HepG2 (cell line): ENCODE measurements around the gene SHROOM1. TPM values are rescaled to one million over a fixed set of nuclear protein-coding genes. Genes with fewer than 3 reads are reported as not detected.

ENCODE experiments used
- EZH2 ChIP-seq: conservative IDR thresholded peaks from 2 replicates; pipeline ENCODE4 v1.6.1; 2012; ENCODE audit warnings: mild to moderate bottlenecking, low read depth, low read length, moderate library complexity
- HDAC1 ChIP-seq: sonication (generic); formaldehyde crosslinking; IDR thresholded peaks from 2 replicates; pipeline ENCODE4 v1.5.1; 2020; ENCODE audit warnings: mild to moderate bottlenecking, missing genetic modification reagents
- HNRNPL ChIP-seq: fragments of 200-400 bp; formaldehyde crosslinking; IDR thresholded peaks from 2 replicates; pipeline ENCODE4 v1.6.1; 2017; ENCODE audit warnings: mild to moderate bottlenecking, low read depth, low read length
- JARID2 ChIP-seq: sonication (generic); formaldehyde crosslinking; IDR thresholded peaks from 2 replicates; pipeline ENCODE4 v1.8.1; 2023; ENCODE audit warnings: missing genetic modification reagents, inconsistent platforms; ENCODE audit not compliant: insufficient replicate concordance
- KAT2B ChIP-seq: fragments of 150-350 bp; IDR thresholded peaks from 2 replicates; pipeline ENCODE4 v1.6.1; 2014; ENCODE audit warnings: low read depth, low read length, borderline replicate concordance
- KDM1A ChIP-seq: IDR thresholded peaks from 2 replicates; pipeline ENCODE4 v1.6.1; 2016; ENCODE audit warnings: missing compliant biosample characterization
- MATR3 ChIP-seq: sonication (generic); formaldehyde crosslinking; IDR thresholded peaks from 2 replicates; pipeline ENCODE4 v1.4.0; 2020; ENCODE audit warnings: missing genetic modification reagents
- MAX ChIP-seq: IDR thresholded peaks from 2 replicates; pipeline ENCODE4 v1.6.1; 2012; ENCODE audit warnings: inconsistent platforms
- NCOA5 ChIP-seq: sonication (generic); formaldehyde crosslinking; IDR thresholded peaks from 2 replicates; pipeline ENCODE4 v1.4.0; 2020; ENCODE audit warnings: missing genetic modification reagents
- PBX3 ChIP-seq: sonication (generic); formaldehyde crosslinking; IDR thresholded peaks from 2 replicates; pipeline ENCODE4 v1.8.1; 2023; ENCODE audit warnings: missing genetic modification reagents, inconsistent platforms, borderline replicate concordance
- SALL1 ChIP-seq: sonication (generic); formaldehyde crosslinking; IDR thresholded peaks from 2 replicates; pipeline ENCODE4 v1.8.0; 2022; ENCODE audit warnings: mild to moderate bottlenecking, missing genetic modification reagents
- SNAPC5 ChIP-seq: sonication (generic); formaldehyde crosslinking; IDR thresholded peaks from 2 replicates; pipeline ENCODE4 v1.8.1; 2023; ENCODE audit warnings: mild to moderate bottlenecking, missing genetic modification reagents, borderline replicate concordance
- TCF7L2 ChIP-seq: IDR thresholded peaks from 2 replicates; pipeline ENCODE4 v1.6.1; 2011; ENCODE audit warnings: mild to moderate bottlenecking, low read depth, low read length, moderate library complexity
- TFAP4 ChIP-seq: sonication (generic); IDR thresholded peaks from 2 replicates; pipeline ENCODE4 v1.6.1; 2016; ENCODE audit warnings: low read depth, borderline replicate concordance
- TP53 ChIP-seq: sonication (generic); formaldehyde crosslinking; conservative IDR thresholded peaks from 2 replicates; pipeline ENCODE4 v1.4.0; 2020; ENCODE audit warnings: missing genetic modification reagents
- ZBTB49 ChIP-seq: sonication (generic); formaldehyde crosslinking; IDR thresholded peaks from 2 replicates; pipeline ENCODE4 v1.4.0; 2020; ENCODE audit warnings: missing genetic modification reagents, borderline replicate concordance
- ZFP41 ChIP-seq: sonication (generic); formaldehyde crosslinking; IDR thresholded peaks from 2 replicates; pipeline ENCODE4 v1.4.0; 2020; ENCODE audit warnings: mild to moderate bottlenecking, missing genetic modification reagents, borderline replicate concordance
- ZNF383 ChIP-seq: sonication (generic); formaldehyde crosslinking; IDR thresholded peaks from 2 replicates; pipeline ENCODE4 v1.4.0; 2020; ENCODE audit warnings: missing genetic modification reagents, mild to moderate bottlenecking, borderline replicate concordance
- ZNF432 ChIP-seq: sonication (generic); formaldehyde crosslinking; IDR thresholded peaks from 2 replicates; pipeline ENCODE4 v1.5.0; 2020; ENCODE audit warnings: missing genetic modification reagents, mild to moderate bottlenecking, borderline replicate concordance
- ZNF512B ChIP-seq: sonication (generic); formaldehyde crosslinking; IDR thresholded peaks from 2 replicates; pipeline ENCODE4 v1.5.1; 2020; ENCODE audit warnings: missing genetic modification reagents, mild to moderate bottlenecking, borderline replicate concordance
- ZNF772 ChIP-seq: sonication (generic); formaldehyde crosslinking; IDR thresholded peaks from 2 replicates; pipeline ENCODE4 v1.5.0; 2020; ENCODE audit warnings: mild to moderate bottlenecking, missing genetic modification reagents
- polyA plus RNA-seq, 8 experiments: library from polyadenylated mRNA; depleted of rRNA in 3 of 8; stranded (reverse) in 7 of 8; unstranded in 1 of 8; fragments of >200 nt; fragmentation: Illumina TruSeq in 4 of 8; extraction: Trizol in 4 of 8; gene quantifications; 2 replicates each; pipeline versions ENCODE4 v1.2.1 to v1.2.3, GENCODE V29; 2011 to 2016; ENCODE audit warnings: low read depth in 4 of 8, missing spikeins in 1 of 8, mixed read lengths in 1 of 8; ENCODE audit not compliant: insufficient read depth in 1 of 8
- total RNA-seq, 5 experiments: library from RNA; depleted of rRNA; stranded (reverse); fragments of >200 nt; fragmentation: Illumina TruSeq; extraction: Trizol; gene quantifications; 2 replicates each; pipeline ENCODE4 v1.2.3, GENCODE V29; 2016; ENCODE audit warnings: low read depth in 1 of 5

SHROOM1 gene
- total and polyA plus RNA-seq, 2 of the 13 experiments (the other 11 are each of a cell fraction or from before 2014, with no cell fraction given), result 18.2 to 25.7 TPM

GRCh38 chr5:132829742-132830435, 558 bp downstream of the SHROOM1 start (continued):
- TF ChIP-seq PBX3 (CRISPR knock-in tag), result no peak
- no peak; the same call in 1 of the 2 replicates for TF ChIP-seq SNAPC5 (CRISPR knock-in tag)
- TF ChIP-seq TFAP4, result peak; percentile 49; the same call in 1 of the 2 replicates
- no peak for TF ChIP-seq KAT2B
- TF ChIP-seq NCOA5 (CRISPR knock-in tag), result no peak
- TF ChIP-seq HDAC1 (CRISPR knock-in tag), result peak; percentile 62; the same call in 1 of the 2 replicates
- no peak for TF ChIP-seq KDM1A (CRISPR knock-in tag)
- TF ChIP-seq ZNF512B, result 0 out of 2 replicates have a peak, but pooled peaks have one; percentile 26
- TF ChIP-seq HNRNPL, result 0 out of 2 replicates have a peak, but pooled peaks have one; percentile 41
- no peak for TF ChIP-seq ZNF432 (CRISPR knock-in tag)
- peak; percentile 54; the same call in 1 of the 2 replicates for TF ChIP-seq ZFP41 (CRISPR knock-in tag)
- TF ChIP-seq ZBTB49 (CRISPR knock-in tag), result no peak
- TF ChIP-seq SALL1 (CRISPR knock-in tag), result peak; percentile 50; the same call in 1 of the 2 replicates
- no peak for TF ChIP-seq ZNF772 (CRISPR knock-in tag)
- TF ChIP-seq TP53 (CRISPR knock-in tag), result peak; percentile 89
- TF ChIP-seq ZNF383, result no peak
- TF ChIP-seq JARID2 (CRISPR knock-in tag), result peak; percentile 27
- TF ChIP-seq MAX, result peak; percentile 77; the same call in 1 of the 2 replicates
- TF ChIP-seq TCF7L2, result no peak
- no peak for TF ChIP-seq EZH2
- no peak for TF ChIP-seq MATR3 (CRISPR knock-in tag)
